Right renal pelvis (tissue), 4 donors: ENCODE data around the gene MGLL. TPM values are rescaled to one million over a fixed set of nuclear protein-coding genes. Genes with fewer than 3 reads are reported as not detected.
A peak's percentile ranks its signal among the peaks of the same experiment; 100 is the strongest.
"Not testable (repeated sequence)": the region's sequence is repeated elsewhere in the genome, so short reads cannot be mapped to it uniquely, and the experiment has no call there.

Experiments
- DNase-seq, 4 donors: peaks; one replicate each; pipeline ENCODE4 v3.0.0-alpha.2; 2013; ENCODE audit warnings: low read depth in 4 of 4, low spot score in 3 of 4, missing footprints in 1 of 4
- polyA plus RNA-seq, 4 donors: library from polyadenylated mRNA; unstranded; fragments of 120-200 nt; gene quantifications; one replicate each; pipeline ENCODE4 v1.2.1, GENCODE V29; 2013; ENCODE audit not compliant: insufficient read length in 4 of 4

MGLL gene
- polyA plus RNA-seq, 4 donors: 25.4 to 29.3 (median 27.0) TPM

DNA sequence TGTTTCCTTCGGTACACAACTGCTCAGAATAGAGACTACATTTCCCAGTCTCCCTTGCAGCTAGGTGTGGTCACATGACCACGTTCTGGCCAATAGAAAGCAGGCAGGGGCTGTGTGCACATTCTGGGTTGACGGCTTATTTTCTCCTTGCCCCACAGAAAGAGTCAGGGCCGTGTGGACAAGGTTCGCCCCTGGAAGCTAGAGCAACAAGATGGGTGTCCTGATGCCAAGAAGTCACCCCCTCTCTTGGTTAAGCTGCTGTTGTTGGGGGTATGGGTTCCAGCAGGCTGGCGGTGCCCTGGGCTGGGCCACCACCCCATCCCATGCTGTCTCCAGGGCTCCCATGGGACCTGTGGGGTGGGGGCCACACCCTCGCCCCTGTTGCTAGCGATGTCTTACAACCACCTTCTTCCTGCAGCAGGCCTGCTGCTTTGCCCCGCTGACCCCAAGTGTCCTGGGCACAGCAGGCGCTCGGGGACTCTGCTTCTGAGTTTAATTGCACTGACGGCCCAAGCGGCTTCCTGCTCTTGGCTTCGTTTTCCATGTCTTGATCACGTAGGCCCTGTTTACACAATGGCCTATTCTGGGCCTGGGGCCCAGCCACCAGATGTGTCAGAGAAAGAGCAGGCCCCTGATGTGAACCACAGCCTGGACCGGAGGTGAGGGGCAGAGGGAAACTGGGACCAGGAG, 124.6 kb downstream of the MGLL start:
- DNase-seq: peak in 3 of 4 donors; percentile 49 to 58 (median 57)

DNA sequence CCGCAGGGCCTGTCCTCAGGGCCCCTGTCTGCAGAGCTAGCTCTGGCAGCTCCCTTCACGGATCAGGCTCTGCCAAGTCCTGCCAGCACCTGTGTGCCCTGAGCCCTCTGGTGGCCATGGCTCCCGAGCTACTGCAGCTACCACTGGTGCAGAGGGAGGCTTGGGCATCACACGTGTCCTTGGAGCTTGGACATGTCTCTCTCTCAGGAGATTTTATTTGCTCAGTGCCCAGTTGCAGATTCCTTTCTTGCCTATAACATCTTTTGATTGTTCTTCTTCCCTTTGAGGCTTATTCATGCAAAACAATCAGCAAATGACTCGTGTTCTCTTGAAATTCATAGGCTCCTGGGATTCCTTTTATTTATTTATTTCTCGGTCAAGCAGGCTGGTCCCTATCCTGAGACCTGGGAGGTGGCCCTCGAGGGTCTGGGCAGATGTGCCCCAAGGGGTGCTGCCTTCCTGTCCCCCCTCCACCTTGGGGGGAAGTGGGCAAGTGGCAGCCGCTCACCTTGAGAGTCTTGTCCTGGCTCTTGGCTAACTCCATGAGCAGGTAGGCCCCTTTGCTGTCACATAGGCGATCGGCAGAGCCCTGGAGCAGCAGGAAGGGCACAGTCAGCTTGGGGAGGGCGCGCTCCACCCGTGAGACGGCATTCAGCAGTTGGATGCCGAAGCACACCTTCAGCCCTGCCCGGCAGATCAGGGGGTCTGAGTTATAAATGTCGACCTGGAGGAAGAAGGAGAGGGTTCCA, 127.7 kb downstream of the MGLL start:
- no peak for DNase-seq

DNA sequence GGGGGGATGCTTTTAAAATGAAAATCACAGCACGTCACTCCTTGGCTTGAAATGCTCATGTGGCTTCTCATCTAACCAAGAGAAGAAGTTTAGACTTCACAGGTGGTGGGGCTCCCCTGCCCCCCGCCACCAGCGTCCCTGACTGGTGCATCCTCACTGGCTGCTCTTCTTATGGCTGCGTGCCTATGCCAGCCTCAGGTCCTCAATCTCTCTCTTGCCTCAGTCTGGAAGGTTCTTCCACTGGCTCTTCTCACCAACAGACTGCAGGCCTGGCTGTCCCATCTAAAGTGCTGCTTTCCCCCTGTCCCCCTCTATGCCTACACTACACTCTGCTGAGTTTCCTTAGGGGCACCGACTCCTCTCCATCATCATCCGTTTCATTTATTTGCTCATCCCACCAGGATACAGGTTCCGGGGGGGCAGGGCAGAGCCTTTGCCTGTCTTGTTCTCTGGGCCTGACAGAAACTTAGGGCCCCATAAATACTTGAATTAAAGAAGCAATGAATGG, 128.9 kb downstream of the MGLL start:
- no peak for DNase-seq

DNA sequence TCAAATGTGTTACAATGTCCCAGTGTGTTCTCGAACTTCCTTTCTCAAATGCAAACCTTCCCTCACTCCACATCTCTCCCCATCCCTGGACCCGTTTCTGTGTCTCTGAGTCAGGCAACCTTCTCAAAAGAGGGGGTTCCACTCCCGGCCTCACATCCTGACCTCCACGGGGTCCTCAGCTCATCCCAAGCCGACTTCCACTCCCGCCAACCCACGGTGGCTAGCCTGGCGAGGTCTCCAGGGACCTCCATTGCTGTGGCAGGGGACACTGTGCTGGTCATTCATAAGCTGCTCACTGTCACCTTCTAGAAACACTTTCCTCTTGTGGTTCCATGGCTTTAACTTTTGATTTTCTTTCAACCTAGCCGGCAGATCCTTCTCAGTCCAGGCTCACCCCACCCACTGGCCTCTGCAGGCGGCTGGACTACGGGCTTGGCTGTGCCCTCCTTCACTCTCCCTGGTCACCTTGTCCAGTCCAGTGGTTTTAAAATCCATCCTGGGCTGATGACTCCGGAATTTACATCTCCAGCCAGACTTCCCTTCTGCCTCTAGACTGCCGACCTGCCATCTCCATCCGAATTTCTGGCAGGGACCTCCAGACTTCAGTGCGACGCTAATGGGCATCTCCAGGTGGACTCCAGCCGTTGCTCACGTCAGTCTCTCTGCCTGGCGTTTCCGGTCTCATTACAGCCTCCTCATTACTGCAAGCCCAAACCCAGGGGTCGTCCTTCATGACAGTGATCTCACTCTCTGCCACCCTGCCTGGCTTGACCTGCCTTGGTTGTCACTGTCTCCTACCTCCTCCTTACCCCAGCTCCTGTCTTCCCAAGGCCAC, 129.6 kb downstream of the MGLL start:
- DNase-seq: no peak

DNA sequence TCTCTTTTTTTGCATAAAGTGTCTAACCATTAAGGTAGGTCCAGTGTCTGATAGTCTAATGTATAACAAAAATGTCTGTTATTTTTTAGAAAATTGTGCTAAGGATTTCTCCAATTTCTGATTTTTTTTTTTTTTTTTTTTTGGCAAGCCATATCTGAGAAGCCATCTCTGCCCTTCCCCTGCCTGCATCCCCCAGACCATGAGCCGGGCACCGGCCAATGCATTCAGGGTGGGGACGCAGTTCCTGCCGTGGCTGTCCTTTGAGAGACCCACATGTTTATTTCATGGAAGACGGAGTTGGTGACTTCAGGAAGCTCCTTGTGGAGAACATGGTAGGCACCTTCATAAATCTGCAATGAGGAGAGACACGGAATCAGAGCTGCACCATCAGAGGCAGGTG, 130.3 kb downstream of the MGLL start:
- DNase-seq: no peak

DNA sequence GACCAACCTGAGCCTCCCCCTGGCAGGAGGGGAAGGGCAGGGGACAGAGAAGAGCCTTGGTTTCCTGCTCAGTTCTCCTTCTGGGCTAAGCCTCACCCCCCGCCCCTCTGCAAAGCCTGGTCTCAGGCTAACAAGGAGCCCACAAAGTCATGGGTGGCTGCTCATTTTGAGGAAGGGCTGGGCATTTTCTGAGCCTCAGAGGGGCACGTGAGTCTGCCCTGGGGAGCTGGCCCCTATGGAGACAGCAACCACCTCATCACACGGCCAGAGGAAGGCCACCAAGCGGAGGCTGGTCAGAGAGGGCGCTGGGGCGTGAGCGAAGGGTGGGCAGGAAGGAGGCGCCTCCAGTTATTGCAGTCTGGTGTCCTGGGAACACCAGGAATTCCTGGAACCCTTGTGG, 130.8 kb downstream of the MGLL start:
- DNase-seq: no peak

DNA sequence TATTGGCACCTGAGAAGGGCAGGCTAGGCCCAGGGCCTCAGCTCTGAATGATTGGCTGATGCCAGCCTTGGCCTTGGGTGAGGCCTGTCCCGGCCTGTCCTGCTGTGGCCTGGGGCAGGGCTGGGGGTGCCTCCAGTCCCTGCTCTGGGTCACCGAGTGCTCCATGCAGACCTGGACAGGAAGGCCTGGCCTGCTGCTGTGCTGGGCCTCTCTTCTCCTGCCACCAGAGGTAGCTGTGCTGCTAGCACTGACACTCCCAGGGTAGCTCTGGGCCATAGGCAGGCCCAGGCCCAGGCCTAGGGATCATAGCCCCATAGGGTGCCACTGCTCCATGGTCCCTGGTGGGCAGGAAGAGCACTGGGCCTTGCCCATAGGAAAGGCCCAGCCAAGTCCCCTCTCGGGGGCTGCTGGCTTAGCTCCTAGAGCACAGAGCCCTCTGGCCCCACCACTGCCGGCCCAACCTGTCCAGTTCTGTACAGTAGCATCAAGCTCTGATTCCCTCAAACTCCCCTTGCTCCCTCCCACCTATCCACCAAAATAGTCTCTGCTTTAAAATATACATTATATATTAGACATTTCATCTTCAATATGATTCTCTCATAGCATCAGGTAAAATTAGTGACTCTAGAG, 131.4 kb downstream of the MGLL start:
- no peak for DNase-seq

DNA sequence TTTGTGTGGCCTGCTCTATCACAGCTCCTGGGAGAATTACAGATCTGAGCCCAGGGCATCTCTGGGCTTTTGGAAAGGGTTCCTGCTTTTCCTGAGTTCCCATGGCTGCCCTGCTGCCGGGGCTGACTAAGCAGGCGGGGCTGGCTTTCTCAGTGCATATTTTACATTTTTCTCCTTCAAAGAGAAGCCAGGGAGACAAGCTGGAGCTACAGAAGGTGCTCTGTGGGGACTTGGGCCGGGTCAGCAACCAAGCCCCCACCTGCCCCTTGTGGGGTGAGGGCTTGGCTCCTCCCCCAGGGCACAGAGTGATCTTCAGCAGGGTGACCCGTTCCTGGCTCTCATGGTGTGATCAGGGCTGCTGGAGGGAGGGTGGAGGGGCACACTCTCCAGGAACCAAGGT, 132.2 kb downstream of the MGLL start:
- no peak for DNase-seq

DNA sequence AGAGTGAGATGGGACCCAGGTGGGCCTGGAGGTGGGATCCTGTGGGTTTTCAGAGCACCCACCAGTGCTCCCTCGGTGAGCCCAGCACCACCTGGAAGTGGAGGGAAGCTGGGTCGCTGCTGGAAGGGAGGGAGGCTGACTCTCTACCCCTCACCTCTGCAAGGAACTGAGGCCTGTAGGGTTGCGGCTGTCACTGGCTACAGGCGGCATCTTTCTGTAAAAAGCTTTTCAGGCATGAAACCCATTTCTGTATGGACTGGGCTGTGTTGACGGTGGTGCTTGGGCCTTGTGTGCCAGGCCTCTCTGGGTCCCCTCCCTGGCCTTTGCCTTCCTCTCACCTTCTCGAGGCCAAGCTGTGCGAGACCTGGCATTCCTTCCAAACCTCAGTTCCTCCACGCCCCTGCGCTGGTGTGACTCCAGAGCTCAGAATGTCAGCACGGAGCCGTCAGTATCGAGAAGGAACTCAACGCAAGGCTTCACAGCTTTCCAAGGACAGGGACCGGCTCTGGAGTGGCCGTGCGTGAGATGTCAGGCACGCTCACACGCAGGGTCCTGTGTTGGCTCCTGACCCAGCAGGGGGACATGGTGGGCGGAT, 133.0 kb downstream of the MGLL start:
- no peak for DNase-seq

DNA sequence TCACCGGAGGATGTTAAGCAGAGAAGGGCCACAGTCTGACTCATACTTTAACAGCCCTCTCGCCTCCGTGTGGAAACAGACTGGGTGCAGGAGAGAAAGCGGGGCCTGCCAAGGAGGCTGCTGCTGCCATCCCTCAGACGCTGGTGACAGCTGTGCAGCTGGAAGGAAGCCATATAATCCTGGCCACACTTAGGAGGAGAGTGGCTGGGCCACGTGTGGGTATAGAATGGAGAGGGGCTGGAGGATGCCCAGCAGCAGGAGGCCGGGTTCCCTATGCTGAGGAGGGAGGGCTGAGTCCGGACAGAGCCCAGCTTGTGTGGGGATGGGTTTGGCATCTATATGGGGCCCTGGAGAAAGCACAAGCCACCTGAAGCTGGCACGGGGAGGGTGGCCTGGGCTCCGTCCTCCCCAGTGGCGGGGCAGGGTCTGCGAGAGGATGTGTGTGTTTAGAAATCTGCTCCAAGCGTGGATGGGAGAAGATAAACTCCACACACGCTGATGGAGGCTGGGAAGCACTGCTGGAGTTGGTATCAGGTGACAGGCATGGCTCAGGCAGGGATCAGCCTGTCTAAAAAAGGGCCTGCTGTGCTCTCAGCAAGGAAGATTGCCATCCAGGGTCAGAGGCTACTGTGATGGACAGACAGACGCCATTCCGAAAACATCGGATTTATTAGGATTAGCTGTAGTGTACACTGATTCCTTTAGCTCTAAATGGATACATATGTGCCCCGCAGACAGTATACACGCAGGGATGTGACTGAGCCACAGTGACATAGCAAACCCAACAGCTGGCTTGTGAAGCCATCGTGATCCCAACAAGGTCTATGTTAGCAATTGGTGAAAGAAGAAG, 133.7 kb downstream of the MGLL start:
- no peak for DNase-seq

DNA sequence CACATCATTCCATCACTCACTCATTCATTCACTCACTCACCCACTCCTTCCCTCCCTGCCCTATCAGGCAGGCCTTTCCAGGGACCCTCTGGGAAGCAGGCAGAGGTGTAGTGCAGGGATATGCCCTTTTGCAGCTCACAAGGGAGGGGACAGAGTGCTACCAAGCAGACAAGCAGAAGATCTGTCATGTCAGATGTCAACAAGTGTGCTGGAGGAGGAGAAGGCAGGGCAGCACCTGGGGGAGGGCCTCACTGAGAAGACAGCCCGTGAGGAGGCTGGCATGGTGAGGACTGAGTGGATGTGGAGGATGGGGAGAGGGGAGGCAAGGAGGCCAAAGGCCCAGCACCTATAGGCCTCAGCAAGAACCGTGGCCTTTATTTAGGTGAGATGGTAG, 134.3 kb downstream of the MGLL start:
- no peak for DNase-seq

DNA sequence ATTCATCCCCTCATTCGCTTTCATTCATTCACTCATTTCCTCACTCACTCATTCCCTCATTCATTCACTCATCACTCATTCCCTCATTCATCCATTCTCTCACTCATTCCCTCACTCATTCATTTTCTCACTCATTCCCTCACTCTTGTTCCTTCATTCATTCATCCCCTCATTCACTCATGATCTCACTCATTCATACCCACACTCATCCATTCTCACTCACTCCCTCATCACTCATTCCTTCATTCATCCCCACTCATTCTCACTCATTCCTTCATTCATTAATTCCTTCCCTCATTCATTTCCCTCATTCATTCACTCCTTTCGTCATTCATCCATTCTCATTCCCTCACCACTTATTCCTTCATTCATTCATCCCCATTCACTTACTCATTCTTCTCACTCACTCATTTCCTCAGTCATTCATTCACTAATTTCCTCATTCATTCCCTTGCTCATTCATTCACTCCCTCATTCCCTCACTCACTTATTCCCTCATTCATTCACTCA, 135.0 kb downstream of the MGLL start:
- no peak for DNase-seq

DNA sequence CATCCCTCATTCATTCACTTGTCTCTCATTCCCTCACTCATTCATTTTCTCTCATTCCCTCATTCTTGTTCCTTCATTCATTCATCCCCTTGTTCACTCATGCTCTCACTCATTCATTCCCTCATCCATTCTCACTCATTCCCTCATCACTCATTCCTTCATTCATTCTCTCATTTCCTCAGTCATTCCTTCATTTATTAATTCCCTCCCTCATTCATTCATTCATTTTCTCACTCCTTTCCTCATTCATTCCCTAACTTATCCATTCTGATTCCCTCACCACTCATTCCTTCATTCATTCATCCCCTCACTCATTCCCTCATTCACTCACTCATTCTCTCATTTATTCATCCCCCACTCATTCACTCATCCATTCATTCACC, 135.8 kb downstream of the MGLL start:
- DNase-seq: no peak

DNA sequence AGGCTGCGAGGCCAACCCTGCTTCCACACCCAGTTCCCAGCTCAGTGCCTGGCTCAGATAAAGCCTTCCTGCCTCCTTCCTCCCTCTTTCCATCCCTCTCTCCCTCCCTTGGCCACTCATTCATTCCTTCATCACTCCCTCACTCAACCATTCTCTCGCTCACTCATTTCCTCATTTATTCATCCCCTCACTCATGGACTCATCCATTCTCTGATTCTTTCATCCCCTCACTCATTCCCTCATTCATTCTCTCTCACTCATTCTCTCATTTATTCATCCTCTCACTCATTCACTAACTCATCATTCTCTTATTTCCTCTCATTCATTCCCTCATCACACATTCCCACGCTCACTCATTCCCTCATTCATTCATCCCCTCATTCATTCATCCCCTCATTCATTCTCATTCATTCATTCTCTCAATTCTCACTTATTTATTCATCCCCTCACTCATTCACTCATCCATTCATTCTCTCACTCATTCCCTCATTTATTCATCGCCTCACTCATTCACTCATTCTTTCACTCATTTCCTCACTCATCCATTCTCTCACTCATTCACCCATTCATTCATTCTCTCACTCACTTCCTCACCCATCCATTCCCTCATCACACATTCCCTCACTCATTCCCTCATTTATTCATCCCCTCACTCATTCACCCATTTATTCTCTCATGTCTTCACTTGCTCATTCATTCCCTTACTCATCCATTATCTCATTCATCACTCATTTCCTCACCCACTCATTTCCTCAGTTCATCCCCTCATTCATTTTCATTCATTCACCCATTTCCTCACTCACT, 136.4 kb downstream of the MGLL start:
- no peak for DNase-seq

DNA sequence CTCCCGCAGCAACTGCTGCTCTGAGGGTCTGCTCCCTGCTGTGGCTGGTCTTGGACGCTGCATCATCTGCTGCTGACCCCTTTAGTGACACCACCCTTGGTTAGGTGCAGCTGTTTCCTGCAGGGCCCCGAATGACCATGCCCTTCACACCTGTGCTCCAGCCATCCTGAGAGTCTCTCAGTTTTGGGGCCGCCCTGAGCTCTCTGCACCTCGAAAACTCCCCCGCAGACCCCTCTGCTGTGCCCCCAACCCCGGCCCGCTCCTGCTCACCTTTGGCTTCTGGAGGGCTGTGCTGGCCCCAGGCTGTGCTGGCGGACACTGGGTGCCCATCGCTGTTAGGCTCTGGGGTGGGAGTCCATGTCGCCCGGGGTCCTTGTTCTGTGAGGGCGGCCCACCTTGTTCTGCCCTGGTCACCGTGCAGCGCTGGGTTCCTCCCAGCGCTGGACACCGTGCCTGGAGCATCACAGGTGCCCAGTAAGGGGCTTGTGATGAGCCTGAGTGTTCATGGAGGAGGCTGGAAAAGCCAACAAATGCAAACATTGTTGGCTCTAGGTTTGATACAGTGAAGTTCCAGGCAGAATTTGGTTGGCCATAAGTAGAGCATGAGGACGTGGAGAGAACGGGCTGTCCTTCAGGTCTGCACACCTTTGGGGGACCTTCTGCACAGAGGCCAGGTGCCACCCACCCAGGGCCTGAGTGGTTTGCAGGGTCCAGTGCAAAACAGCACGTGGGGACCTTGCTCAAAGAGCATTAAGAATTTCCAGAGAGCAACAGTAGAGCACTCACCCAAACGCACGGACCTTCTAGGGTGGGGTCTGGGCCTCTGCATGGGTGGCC, 137.2 kb downstream of the MGLL start:
- DNase-seq: no peak

DNA sequence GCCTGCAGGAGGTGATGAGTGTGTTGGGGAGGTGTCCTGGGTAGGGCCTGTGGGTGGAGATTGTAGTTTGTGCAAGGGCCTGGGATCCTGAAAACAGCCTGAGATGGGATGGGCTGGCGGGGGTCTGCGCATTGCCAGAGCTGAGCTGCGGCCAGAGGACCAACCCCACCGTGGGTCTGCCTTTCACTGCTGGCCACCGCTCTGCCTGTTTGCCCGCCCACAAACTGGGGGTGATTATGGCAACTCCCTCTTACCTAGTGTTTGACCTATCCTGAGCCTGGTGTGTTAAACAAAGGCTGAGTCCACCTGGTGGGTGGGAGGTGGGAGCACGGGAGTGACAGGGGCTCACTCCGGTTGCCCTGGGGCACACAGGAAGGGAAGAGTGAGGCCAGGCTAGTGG, 139.8 kb downstream of the MGLL start:
- DNase-seq: no peak

DNA sequence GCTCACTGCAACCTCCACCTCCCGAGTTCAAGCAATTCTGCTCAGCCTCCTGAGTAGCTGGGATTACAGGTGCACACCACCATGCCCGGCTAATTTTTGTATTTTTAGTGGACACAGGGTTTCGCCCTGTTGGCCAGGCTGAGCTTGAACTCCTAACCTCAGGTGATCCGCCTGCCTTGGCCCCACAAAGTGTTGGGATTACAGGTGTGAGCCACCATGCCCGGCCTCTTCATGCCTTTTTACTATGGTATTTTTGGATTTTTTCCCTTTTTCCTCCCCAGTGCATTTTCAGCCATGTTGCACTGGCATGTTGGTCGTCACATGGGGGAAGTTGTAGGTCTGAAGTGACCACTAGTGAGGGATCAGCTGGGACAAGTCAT, 140.2 kb downstream of the MGLL start:
- DNase-seq: not testable (repeated sequence)

DNA sequence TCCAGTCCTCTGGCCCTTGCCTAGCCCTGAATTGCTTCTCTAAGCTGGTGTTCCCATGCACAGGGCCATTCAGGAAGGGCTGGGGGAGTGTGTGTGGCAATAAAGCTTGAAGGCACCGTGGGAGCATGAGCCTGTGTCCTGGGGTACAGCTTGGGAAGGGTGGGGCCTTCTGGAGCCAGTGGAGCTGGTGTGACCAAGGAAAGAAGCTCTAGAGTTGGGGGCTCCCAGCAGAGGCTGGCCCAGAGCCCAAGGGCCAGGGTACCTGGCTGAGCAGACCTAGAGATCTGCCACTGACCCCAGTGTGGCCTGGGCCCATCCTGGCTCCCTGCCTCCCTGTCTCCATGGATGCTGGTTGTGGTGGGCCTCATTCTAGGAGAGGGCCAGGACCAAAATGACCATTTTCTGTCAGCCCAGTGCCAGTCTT, 141.5 kb downstream of the MGLL start:
- no peak for DNase-seq
